Right renal cortex interstitium (tissue), 3 donors: ENCODE results near the gene RASGRP2. TPM values are rescaled to one million over a fixed set of nuclear protein-coding genes. Genes with fewer than 3 reads are reported as not detected.

ENCODE experiments used
- DNase-seq, 3 donors: peaks; one replicate each; pipeline ENCODE4 v3.0.0-alpha.2; 2013; ENCODE audit warnings: low read depth in 3 of 3, low spot score in 2 of 3
- polyA plus RNA-seq, 3 donors: library from polyadenylated mRNA; unstranded; fragments of 120-200 nt; gene quantifications; one replicate each; pipeline ENCODE4 v1.2.1, GENCODE V29; 2013; ENCODE audit not compliant: insufficient read length in 3 of 3

RASGRP2 gene
- polyA plus RNA-seq, 3 donors, result 3.1 to 4.2 (median 3.8) TPM

- DNase-seq, result no peak
These were observed 21.5 kb downstream of the RASGRP2 start for GRCh38 chr11:64722141-64723065.

- no peak for DNase-seq
These were observed 22.6 kb downstream of the RASGRP2 start for GRCh38 chr11:64721359-64721699.

DNA sequence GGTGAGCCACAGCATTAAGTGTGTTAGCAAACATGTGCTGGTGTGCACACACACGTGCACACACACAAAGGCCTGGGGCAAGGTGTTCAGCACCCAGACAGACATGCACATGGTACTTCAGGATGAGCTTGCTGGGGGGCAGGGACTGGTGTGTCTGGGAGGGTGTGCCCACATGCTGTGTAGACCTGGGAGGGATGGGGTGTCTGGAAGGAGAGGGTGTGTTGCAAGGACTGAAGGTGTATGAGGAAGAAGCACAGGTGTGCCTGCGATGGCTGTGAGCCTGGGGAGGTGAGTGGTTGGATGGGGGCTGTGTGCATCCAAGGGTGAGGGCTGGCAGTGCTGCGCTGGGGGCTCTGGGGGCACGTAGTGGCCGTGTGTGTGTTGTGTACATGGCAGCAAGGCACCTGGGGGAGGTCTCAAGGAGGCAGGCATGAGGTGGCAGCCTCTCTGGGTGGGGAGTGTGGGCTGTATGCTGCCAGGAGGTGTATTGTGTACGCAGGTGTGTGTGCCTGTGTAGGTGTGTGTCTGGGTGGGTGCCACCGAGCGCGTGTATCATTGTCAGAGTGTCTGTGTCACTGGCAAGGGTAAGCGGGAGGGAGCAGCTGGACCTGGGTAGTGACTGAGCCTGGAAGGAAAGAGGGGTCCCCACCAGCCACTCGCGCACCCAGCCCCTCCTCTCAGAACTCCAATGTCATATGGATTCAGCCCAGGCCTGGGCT lies 23.1 kb downstream of the RASGRP2 start:
- DNase-seq, result no peak

DNA sequence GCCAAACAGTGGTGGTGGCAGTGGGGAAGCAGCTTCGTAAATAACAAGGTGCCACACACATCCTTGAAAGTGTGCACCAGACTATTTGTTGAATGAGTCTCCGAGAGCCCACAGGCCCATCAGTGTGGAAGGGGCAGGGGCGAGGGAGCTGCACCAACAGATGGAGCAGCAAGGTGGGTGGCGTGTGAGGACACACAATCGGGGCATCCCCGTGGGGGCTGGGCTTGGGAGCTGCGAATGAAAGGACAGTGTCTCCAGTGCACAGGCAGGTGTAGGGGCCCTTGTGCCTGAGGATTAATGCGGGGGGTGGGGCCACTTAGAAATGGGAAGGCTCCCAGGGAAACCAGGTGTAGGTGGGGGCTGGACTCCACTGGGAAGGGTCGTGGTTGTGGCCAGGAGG lies 23.8 kb downstream of the RASGRP2 start:
- no peak for DNase-seq

DNA sequence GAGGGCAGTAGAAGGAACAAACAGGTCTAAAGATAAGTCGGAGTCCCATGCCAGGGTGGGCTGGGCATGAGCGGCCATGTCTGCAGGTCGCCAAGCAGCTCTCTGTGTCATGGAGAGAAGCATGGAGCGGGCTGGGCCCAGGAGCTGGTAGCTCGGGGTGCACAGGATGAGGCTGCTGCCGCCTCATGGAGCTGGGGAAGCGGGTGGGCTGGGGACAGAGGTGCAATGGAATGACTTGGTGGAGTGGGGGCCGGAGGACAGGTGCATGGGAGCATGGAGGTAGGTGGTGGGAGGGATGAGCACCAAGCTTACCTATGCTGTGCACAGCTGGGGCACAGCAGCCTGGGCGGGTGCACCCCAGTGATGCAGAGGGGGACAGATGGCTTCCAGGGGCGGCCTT lies 24.5 kb downstream of the RASGRP2 start:
- DNase-seq, result no peak

- DNase-seq, result no peak
These were observed 25.2 kb downstream of the RASGRP2 start for GRCh38 chr11:64718780-64719124.

- no peak for DNase-seq
These were observed 25.7 kb downstream of the RASGRP2 start for GRCh38 chr11:64718084-64718779.

- no peak for DNase-seq
These were observed 26.7 kb downstream of the RASGRP2 start for GRCh38 chr11:64717268-64717578.

- no peak for DNase-seq
These were observed 27.3 kb downstream of the RASGRP2 start for GRCh38 chr11:64716473-64717267.

DNA sequence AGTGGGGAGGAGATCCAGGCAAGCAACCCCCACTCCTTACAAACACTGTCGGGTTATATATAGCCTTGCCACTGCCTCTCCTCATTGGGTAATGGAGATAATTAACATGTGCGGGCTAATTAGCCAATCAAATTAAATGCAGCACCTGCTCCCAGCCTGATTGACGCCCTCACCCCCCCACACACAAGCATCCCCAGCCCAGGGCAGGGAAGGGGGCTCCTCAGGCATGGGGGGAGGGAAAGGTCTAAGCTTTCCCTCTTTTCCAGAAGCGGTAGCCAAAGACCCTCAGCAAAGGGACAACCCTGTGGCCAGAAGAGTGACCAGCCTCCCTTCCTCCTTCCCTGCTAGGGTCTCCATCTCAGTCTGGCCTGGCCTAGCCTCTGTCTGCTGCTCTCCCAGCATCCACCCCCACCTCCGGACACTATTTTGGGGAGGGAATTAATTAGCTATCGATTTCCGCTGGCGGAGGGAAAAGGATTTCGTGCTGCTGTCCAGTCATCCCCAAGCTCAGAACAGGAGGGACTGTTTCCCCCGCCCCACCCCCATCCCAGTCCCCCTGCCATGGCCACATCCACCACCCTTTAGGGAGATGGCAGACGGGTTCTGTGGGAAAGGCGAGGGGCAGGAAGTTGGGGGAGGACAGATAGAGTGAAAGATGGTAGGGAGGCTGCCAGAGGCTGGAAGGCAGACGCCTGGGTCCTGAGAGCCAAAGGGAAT lies 28.0 kb downstream of the RASGRP2 start:
- DNase-seq, result no peak

- no peak for DNase-seq
These were observed 28.8 kb downstream of the RASGRP2 start for GRCh38 chr11:64715110-64715509.

DNA sequence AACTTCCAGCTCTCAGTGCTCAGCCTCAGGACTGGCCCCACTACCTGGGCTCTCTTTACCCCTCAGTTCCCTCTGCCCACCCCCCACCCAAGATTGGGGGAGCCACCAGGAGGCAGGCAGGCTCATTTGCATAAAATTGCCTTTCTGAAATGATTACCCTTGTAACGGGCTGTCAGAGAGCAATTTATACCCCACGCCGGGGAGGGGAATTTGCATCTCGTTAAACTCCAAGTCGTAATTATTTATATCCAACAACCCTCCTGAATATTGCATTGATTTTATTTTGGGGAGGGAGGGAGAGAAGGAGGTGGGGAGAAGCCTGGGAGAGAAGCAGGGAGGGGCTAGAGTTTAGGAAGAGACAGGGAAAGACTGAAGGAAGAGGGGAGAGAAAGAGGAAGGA lies 29.3 kb downstream of the RASGRP2 start:
- no peak for DNase-seq

GRCh38 chr11:64713781-64714363 lies 30.1 kb downstream of the RASGRP2 start:
- no peak for DNase-seq

- DNase-seq, result no peak
These were observed 30.8 kb downstream of the RASGRP2 start for GRCh38 chr11:64713016-64713707.

- no peak for DNase-seq
These were observed 31.4 kb downstream of the RASGRP2 start for GRCh38 chr11:64712430-64713015.

- DNase-seq, result no peak
These were observed 32.0 kb downstream of the RASGRP2 start for GRCh38 chr11:64711956-64712362.

DNA sequence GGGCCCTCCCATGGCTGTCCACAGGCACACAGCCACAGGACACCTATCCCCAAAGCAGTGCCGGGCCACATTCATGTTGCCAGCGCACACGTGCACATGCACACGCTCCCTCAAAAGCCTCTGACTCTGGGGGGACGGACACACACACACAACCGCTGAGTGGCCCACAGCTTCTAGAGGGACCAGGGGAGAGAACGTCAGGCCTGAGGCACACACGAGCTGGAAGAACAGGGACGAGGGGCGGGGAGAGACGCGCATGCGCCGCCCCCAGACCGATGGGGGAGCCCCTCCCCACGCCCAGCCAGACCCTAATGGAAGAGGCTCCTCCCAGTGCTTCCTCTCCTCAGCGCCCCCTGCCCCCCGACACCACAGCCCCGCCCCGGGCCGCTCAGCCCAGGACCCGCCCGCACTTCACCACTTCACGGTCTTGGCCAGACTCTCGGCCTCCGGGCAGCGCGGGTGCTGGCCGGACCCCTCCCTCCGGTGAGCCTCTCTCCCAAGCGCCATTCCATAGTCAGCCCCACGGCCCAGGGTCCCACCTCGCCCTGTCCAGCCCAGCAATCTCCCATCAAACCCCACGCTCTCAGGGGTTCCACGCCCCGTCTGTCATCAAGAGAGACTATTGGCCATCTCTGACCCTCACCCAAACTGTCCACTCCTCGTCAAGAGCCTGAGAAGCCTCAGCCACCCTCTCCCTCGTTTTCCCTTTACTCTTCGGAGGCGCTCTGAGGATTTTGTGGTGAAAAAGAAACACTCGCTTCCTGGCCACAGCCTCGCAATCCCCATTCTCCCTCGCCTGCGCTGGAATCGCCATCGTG lies 32.6 kb downstream of the RASGRP2 start:
- no peak for DNase-seq
